Stimulated activated CD8-positive, alpha-beta memory T cell treated with anti-CD3 and anti-CD28 coated beads, Interleukin-12 subunit alpha, Interleukin-12 subunit beta, amount 100 ng/mL, for 24 hours (primary cell): ENCODE results near the gene EBF4.

Source experiments
- DNase-seq: peaks from one replicate; pipeline ENCODE4 v3.0.0-alpha.2; 2020; ENCODE audit errors: extremely low read depth

Gene EBF4

GRCh38 chr20:2692036-2692885, at the start of gene EBF4:
EBF4 (plus strand) TSS chr20:2692780; CDS start chr20:2693646, 866 bp downstream.
- DNase-seq = no peak

DNA sequence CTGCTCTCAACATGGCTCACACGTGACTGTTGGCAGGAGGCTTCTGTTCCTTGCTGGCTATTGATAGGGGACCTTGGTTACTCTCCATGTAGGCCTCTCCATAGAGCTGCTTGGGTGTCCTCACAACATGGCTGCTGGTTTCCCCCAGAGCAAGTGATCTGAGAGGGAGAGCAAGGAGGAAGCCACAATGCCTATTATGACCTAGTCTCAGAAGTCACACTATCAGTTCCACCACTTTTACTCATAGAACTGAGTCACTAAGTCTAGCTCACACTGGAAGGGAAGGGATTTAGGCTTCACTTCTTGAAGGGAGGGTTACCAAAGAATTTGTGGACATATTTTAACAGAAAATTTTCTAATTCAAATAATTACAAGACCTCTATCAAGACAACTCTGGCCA, 48.9 kb upstream of the EBF4 start:
- no peak for DNase-seq

GRCh38 chr20:2651772-2652723, 40.5 kb upstream of the EBF4 start, which contains the start of gene NOP56:
NOP56 (plus strand) TSS chr20:2652632; CDS start chr20:2652661, 29 bp downstream.
- DNase-seq = peak; percentile 80

GRCh38 chr20:2652724-2653555, 39.6 kb upstream of the EBF4 start:
- DNase-seq = peak; percentile 14

- no peak for DNase-seq
Observed at GRCh38 chr20:2653556-2654383, 38.8 kb upstream of the EBF4 start.

GRCh38 chr20:2654384-2654822, 38.2 kb upstream of the EBF4 start:
- DNase-seq = no peak

DNA sequence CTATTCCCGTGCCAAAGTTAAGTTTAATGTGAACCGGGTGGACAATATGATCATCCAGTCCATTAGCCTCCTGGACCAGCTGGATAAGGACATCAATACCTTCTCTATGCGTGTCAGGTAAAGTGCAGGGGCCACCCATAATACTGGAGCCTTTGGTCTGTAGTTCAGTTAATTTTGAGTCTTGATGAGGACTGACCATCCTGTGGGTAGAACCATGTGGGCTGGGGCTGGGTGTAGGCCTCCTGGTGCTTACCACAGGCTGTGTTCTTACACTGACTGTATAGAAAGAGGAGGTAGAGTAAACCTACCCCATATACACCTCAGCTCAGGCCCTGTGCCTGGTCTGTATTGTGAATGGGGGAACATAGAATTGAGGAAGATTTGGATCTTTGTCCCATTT, 37.7 kb upstream of the EBF4 start:
- DNase-seq = no peak

GRCh38 chr20:2655331-2656116, 37.1 kb upstream of the EBF4 start:
- DNase-seq = no peak

GRCh38 chr20:2656471-2657117, 36.0 kb upstream of the EBF4 start:
- no peak for DNase-seq

GRCh38 chr20:2657241-2657640, 35.3 kb upstream of the EBF4 start:
- no peak for DNase-seq

GRCh38 chr20:2657674-2658073, 34.9 kb upstream of the EBF4 start:
- no peak for DNase-seq

DNA sequence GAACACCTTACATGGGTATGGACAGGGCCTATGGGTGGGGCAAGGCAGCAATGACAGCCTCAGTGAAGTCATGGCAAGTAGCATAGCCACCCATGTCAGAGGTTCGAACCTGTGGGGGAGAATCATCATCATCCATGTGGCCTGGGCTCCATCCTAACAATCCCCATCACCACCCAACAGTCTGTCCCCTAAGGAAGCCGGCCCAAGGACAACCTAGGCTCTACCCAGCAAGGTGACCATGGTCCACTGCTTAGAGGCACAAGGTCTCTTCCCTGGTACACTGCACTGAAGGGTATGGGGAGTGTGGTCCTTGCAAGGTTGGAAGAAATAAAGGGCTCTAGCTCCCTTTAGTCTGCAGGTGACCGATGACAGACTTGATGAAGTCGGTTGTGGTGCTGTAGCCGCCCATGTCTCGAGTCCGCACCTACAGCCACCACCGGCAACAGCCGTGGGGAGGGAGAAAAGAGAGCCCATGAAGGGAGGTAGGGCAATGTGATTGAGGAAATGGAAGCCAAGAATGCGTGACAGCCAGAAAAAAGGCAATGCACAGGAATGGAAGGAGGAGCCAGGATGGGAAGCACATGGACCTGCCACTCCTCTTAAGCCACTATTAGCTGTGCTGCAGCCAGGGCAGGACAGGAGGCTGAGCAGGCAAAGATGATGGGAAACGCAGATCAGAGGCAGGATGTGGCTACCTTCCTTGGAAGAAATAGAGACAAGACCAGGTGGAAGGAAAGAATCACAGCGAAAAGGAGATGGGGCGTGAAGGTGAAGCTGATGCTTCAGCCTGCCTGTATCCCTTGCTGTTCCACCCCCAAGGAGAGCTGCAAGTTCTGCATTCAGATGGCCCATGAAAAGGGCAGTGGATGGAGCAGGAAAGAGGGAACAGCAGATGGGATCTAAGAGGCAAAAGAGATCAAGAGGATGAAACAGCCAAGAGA, 33.9 kb upstream of the EBF4 start:
- DNase-seq = no peak

DNA sequence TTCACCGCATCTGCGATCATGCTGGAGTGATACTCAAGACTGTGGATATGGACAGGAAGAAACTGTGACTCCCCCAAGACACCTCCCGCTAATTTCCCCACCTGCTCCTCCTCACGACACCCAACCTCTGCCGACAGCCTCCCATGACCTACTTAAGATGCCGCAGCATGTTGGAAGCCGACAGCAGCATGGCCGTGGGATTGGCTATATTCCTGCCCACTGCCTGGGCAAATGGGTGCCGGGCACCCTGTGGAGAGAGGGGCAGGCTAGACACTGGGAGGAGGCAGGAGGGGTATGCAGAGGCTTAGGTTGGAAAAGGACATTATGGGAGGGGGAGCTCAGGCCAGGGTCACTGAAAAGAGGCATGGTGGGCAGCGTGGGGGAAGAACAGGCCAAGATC, 33.0 kb upstream of the EBF4 start:
- no peak for DNase-seq

DNA sequence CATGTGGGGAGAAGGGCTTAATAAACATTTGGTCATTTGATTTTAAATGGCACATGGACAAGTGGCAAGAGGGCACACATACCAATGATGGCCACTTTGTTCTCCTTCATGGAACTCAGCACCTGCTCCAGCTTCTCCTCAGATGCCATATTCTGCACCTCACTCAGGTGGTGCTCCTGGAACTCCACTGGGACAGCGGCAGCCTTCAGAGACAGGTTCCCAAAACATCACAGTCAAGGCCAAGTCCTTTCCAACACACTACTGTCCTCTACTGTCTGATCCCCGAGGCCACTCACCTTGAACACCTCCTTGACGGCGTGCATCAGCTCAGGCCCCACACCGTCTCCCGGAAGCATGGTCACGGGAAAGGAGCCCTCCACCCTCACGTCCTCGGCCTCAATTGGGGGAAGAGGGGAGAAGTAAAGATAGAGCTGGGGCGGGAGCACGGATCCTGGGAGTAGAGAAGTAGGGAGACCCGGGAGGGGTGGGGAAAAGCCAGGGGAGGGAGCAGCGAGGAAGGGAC, 29.2 kb upstream of the EBF4 start:
- no peak for DNase-seq

GRCh38 chr20:2663887-2664719, 28.5 kb upstream of the EBF4 start, which contains the start of gene IDH3B:
IDH3B (minus strand) TSS chr20:2664216; CDS start chr20:2664188, 28 bp downstream.
- DNase-seq = peak; percentile 81

DNA sequence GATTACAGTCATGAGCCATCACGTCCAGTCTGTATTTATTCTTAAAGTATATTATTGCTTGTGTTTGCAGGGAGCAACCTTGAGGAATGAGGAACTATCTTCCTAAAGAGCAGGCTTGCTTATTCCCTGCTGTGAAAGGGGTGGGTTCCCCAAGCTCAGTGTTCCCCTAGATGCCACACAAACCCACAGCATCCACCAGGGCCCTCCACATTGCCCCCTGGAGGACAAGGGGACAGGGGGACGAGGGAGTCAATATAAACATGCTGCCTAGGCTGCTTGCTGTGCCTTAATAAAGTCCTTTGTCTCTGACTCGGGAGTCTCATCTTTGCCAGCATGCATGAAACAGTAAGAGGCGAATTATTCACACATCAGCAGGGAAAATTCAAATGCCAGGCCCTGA, 20.6 kb upstream of the EBF4 start:
- no peak for DNase-seq

DNA sequence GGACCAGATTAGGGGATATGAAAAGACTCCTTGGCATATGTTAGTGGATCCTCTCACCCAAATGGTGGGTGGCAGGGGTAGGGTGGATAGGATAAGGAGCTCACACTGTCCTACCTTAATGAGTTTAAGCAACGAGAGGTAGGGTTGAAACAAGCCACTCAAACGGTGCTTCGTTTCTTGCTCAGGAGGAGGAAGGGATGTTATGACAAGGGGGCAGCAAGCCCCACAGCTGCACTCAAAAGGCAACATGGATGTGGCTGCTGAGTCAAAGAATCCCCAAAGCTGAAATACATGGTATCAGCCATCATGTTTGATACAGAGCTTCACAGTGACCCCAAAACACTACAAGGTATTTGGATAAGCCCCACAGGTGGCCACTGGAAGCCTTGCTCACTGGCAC, 20.1 kb upstream of the EBF4 start:
- DNase-seq = no peak
